WERI-Rb-1 (cell line): Measurements from ENCODE around the gene MRPS18A.
A peak's percentile ranks its signal among the peaks of the same experiment; 100 is the strongest.
"Not testable (repeated sequence)": the region's sequence is repeated elsewhere in the genome, so short reads cannot be mapped to it uniquely, and the experiment has no call there.

Experiments used
- DNase-seq: peaks from one replicate; pipeline ENCODE4 v3.0.0-alpha.2; 2020
- H3K27ac ChIP-seq: fragments of 250-450 bp; sonication (Bioruptor Pico); 2 replicates; pipeline ENCODE4 v1.5.1; 2020; ENCODE audit warnings: mild to moderate bottlenecking, moderate library complexity
- H3K27me3 ChIP-seq: fragments of 250-450 bp; sonication (Bioruptor Pico); 2 replicates; pipeline ENCODE4 v1.5.1; 2021; ENCODE audit warnings: mild to moderate bottlenecking, low read depth, moderate library complexity; ENCODE audit not compliant: insufficient read depth, severe bottlenecking
- H3K36me3 ChIP-seq: fragments of 250-450 bp; sonication (Bioruptor Pico); 2 replicates; pipeline ENCODE4 v1.5.1; 2020; ENCODE audit warnings: mild to moderate bottlenecking, moderate library complexity
- H3K4me3 ChIP-seq: 2 replicates; pipeline ENCODE4 v1.5.1; 2011; ENCODE audit warnings: low read depth, mild to moderate bottlenecking, control low read depth, low read length
- H3K9me3 ChIP-seq: fragments of 250-450 bp; sonication (Bioruptor Pico); 2 replicates; pipeline ENCODE4 v1.5.1; 2021; ENCODE audit warnings: mild to moderate bottlenecking, moderate library complexity; ENCODE audit not compliant: severe bottlenecking
- TF ChIP-seq, protein P1 (sequence below): IDR thresholded peaks from 2 replicates; pipeline ENCODE4 v1.5.1; 2011; ENCODE audit warnings: low read depth, mild to moderate bottlenecking, control low read depth, inconsistent platforms, low read length

MRPS18A gene

DNA sequence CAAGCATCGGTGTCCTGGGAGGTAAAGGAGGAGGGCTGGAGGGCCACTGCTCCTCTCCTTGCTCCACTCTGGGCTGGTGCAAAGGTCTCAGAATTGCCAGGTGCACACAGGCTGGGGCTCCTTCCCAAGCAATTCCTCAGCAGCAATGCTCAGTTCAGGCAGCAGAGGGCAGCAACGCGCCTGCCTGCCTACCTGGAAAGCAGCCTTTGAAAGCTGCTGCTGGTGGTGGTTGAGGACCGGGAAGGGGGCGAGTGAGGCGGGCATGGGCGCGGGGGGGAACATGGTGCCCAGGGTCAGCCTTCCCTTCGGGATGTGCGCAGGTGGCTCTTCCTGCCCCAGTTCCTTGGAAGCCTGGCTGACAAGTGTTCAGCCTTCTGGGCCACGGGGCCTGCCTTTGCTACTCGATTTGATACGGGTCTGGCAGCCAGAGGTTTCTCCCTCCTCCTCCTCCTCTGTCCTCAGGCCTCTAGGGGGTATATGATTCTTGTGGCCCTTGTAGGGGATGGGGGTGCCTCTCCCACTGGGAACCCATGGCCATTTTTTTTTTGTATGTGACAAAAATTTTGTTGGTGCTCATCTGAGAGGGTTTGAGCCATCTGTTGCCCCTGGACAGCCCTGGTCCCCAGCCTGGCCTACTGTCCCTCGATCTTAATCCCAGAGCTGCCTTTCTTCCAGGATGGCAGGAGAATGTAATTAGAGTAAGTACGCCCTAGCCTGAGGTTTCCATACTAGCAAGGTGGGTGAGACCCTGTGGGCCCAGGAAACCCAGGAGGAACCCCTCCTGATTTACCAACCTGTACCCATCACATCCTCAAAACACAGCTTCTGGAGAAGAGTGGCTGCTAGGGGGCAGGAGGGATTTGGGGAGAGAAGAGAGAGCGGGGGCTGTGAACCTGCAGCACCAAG, 20.1 kb downstream of the MRPS18A start:
- peak; percentile 95 for DNase-seq
- Histone ChIP-seq H3K36me3 (peaks cover 29% of the 10 kb centered on the region), H3K27me3 (no peaks in the 10 kb centered on the region), H3K27ac (peak overlapping the region; percentile 3; the same call in 1 of the 2 replicates), H3K4me3 (peak overlapping the region; percentile 41), H3K9me3 (no peaks in the 10 kb centered on the region)
- TF ChIP-seq, protein P1, sequence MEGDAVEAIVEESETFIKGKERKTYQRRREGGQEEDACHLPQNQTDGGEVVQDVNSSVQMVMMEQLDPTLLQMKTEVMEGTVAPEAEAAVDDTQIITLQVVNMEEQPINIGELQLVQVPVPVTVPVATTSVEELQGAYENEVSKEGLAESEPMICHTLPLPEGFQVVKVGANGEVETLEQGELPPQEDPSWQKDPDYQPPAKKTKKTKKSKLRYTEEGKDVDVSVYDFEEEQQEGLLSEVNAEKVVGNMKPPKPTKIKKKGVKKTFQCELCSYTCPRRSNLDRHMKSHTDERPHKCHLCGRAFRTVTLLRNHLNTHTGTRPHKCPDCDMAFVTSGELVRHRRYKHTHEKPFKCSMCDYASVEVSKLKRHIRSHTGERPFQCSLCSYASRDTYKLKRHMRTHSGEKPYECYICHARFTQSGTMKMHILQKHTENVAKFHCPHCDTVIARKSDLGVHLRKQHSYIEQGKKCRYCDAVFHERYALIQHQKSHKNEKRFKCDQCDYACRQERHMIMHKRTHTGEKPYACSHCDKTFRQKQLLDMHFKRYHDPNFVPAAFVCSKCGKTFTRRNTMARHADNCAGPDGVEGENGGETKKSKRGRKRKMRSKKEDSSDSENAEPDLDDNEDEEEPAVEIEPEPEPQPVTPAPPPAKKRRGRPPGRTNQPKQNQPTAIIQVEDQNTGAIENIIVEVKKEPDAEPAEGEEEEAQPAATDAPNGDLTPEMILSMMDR: peak; percentile 100

DNA sequence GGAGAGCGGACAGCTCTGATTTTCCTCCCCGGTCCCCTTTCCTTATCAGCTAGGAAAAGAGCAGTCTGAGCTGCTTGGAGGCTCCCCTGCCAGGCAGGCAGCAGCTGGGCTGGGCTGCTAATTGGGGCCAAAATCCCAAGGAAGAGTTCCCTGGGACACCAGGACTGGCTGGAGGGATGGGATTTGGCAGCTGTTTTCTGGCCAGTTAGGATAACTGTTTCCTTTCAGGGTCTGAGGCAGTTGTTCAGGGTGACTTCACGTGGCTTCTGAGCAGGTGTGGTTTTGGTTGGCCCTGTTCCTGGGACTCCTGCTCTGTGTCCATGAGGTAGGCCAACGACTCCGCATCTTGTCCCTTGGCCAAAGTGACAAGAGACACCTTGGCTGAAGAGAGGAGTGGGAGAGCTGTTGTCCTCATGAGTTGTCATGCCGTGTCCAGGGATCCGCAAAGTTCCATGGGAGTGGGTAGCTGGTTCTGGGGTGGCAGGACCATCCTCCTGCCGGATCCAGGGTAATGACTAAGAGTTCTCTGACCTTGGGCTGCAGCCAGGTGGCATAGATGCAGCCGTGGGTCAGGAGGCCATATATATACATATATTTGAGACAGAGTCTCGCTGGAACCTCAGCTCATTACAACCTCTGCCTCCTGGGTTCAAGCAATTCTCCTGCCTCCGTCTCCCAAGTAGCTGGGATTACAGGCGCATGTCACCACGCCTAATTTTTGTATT, 21.2 kb downstream of the MRPS18A start:
- TF ChIP-seq, protein P1: no peak
- no peak overlapping the region for H3K27ac ChIP-seq
- DNase-seq: no peak
- no peaks in the 10 kb centered on the region for H3K9me3 ChIP-seq
- no peak overlapping the region for H3K4me3 ChIP-seq
- no peaks in the 10 kb centered on the region for H3K27me3 ChIP-seq
- H3K36me3 ChIP-seq: peaks cover 18% of the 10 kb centered on the region

DNA sequence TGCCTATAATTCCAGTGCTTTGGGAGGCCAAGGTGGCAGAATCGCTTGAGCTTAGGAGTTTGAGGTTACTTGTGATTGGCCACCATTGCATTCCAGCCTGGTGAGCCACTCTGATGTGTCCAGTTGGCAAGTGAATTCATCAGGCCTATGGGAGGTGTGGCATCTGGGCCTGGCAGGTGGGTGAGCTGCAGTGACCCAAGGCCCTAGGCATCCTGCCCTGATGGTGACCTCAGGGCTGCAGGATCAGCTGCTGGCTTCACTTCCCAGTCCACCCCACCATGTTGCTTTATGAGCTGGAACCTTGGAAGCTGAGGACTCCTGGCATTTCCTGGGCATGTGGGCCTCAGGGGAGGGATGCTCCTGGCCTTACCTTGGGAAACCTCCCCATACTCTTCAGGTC, 22.2 kb downstream of the MRPS18A start:
- Histone ChIP-seq H3K27me3 (no peaks in the 10 kb centered on the region), H3K9me3 (peaks cover 7% of the 10 kb centered on the region), H3K27ac (no peak overlapping the region), H3K36me3 (peaks cover 8% of the 10 kb centered on the region), H3K4me3 (no peak overlapping the region)
- TF ChIP-seq, protein P1: no peak
- DNase-seq: no peak

DNA sequence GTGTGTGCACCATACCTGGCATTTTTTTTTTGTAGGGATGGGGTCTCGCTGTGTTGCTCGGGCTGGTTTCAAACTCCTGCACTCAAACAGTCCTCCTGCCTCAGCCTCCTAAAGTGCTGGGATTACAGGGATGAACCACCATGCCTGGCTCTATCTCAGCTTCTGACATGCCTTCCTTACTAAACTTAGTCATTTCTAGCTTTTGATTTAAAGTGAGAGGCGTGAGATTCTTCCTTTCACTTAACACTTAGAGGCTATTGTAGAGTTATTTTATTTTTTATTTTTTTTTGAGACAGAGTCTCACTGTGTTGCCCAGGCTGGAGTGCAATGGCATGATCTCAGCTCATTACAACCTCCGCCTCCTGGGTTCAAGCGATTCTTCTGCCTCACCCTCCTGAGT, 24.6 kb downstream of the MRPS18A start:
- not testable (repeated sequence) for DNase-seq, H3K27ac ChIP-seq, H3K36me3 ChIP-seq, H3K27me3 ChIP-seq, H3K4me3 ChIP-seq
- peaks cover 15% of the 10 kb centered on the region for H3K9me3 ChIP-seq

DNA sequence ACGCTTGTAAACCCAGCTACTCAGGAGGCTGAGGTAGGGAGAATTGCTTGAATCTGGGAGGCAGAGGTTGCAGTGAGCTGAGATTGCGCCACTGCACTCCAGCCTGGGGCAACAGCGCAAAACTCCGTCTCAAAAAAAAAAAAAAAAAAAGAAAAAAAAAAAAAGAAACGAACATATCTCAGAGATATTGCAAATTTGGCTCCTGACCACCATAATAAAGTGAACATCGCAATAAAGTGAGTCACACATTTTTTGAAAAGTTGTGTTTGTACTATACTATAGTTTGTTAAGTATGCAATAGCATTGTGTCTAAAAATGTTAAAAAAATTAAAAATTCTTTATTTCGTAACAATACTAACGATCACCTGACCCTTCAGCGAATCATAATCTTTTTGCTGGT, 29.4 kb downstream of the MRPS18A start:
- Histone ChIP-seq H3K36me3 (no peaks in the 10 kb centered on the region), H3K27ac (no peak overlapping the region), H3K4me3 (no peak overlapping the region), H3K27me3 (no peaks in the 10 kb centered on the region), H3K9me3 (peaks cover 20% of the 10 kb centered on the region)
- TF ChIP-seq, protein P1: no peak
- DNase-seq: no peak

DNA sequence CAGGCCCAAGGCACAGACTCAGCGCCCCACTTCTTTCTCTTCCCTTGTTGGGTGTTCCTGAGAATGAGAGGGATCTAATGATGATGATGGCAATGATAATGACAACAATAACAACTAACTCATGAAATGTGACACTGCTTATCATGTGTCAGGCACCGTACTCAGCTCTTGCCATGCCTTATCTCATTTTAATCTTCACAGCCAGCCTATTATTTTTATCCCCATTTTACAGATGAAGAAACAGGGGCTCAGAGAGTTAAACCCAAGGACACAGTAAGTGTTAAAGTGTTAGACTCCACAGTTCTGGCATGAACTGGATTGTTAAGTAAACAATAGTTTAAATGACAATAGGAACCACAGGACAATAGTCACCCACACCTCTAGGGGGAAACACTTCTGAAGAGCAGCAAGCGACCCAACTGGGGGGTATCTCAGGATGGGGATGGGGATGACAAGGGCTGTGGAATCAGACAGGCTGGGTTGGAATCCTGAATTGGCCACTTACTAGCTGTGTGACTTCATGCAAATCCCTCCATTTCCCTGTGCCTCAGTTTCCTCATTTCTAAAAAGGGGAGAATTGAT, 30.3 kb downstream of the MRPS18A start:
- TF ChIP-seq, protein P1: no peak
- DNase-seq: no peak
- Histone ChIP-seq H3K4me3 (no peak overlapping the region), H3K36me3 (no peaks in the 10 kb centered on the region), H3K27ac (no peak overlapping the region), H3K9me3 (peaks cover 20% of the 10 kb centered on the region), H3K27me3 (no peaks in the 10 kb centered on the region)

DNA sequence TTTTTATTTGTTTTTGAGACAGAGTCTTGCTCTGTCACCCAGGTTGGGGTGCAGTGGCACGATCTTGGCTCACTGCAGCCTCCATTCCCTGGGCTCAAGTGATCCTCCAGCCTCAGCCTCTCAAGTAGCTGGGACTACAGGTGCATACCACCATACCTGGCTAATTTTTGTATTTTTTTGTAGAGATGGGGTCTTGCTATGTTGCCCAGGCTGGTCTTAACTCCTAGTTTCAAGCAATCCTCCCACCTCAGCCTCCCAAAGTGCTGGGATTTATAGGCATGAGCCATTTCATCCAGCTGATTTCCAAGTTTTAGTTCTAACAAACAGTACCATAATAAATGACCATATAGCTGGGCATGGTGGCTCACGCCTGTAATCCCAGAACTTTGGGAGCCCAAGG, 34.8 kb downstream of the MRPS18A start:
- not testable (repeated sequence) for H3K27ac ChIP-seq, H3K4me3 ChIP-seq, H3K36me3 ChIP-seq, H3K27me3 ChIP-seq, DNase-seq, H3K9me3 ChIP-seq
